ENCODE measurements around the gene SLC39A13.

GRCh38 chr11:47394050-47394321, 14.4 kb upstream of the SLC39A13 start:
- TF ChIP-seq POLR2A (IDR thresholded peaks at IDR 0.05) (no peak), CTCF (IDR thresholded peaks at IDR 0.05) (no peak)
